Measurements from ENCODE around the gene ANKRD1.
"Not testable (repeated sequence)": the region's sequence is repeated elsewhere in the genome, so short reads cannot be mapped to it uniquely, and the experiment has no call there.

ANKRD1 gene

DNA sequence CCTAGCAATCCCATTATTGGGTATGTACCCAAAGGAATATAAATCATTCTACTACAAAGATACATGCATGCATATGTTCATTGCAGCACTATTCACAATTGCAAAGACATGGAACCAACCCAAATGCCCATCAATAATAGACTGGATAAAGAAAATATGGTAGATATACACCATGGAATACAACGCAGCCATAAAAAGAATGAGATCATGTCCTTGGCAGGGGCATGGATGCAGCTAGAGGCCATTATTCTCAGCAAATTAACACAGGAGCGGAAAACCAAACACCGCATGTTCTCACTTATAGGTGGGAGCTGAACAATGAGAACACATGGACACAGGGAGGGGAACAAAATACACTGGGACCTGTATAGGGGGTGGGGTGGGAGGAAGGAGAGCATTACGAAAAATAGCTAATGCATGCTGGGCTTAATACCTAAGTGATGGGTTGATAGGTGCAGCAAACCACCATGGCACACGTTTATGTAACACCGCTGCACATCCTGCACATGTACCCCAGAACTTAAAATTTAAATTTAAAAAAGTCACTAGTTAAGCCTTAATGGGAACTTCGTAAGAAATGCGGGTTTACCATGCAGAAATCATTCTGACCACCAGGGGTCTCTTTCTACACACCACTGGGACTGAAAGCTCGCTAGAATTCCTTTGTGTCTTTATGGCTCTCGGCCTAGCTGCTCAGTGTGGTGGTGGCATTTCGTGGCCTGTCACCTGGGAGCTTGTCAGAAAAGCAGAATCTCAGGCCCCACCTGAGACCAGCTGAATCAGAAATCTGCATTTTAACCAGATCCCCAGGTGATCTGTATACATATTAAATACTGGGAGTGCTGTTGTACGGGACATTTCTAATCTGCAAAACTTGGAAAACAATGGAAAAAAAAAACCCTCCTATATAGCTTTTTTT, 9.5 kb downstream of the ANKRD1 start:
- no peak for DNase-seq

DNA sequence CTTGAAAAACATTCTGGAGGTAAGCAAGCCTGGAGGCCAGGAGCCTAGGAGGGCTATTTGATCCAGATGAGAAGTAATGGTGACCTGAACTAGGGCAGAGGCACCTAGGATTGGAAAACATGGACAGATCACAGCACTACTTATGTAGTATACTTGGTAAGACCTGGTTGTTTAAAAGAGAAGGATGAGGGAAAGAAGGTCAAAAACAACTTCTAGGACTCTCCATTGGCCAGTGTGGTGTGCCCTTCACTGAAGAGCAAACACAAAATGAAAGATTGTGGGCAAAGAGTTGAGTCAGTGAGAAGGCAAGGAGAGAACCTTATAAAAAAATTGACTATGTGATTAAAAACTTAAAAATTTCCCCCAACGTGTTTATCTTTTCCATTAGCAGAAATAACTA, 14.3 kb downstream of the ANKRD1 start:
- no peak for DNase-seq

DNA sequence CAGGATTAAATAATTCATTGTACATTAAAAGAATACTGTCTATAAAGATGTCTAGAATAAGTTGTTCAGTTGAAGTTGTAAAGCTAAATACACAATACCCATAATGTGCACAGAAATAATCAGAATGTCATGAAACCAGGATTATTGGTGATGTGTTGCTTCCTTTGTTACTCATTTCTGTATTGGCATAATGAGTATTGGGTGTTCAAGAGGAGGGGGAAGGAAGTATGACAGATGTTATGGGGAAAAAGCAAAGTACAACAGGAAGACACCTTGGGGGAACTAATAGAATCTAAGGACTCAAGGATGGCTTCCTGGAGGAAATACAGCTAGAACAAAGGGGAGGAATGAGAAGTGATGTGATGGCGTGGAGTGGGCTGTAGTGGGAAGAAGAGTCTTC, 15.0 kb downstream of the ANKRD1 start:
- DNase-seq, result no peak

DNA sequence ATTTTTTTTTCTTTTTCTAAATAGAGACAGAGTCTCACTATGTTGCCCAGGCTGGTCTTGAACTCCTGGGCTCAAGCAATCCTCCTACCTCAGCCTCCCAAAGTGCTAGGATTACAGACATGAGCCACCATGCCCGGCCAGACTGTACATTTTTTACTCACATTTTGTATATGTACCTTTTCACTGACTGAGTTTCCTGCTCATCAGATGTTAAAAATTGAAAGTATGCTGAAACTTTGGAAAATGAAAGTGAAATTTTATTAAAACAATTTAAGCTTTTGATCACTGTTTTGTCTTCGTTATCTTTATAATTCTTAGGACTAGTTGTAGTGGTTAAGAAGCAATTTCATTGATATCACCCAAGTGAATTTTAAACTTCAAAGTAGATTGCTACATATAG, 24.0 kb downstream of the ANKRD1 start:
- DNase-seq, result not testable (repeated sequence)

DNA sequence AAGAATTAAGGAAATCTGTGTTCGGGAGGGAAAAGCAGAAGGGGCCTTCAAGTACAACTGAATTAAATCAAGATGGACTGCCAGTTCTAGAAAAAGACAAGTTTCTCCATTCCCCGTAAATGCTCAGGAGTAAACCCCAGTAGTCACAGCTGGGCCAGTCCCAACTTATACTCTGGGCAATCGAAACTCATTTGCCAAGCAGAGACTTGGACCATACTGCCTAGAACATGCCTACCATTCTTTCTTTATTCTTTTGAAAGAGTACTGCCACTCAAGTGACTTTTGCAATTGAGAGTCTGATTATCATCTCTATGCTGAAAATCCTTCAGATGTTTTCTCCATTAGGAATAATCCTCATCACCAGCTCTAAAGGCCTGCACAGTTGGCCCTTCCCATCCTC, 27.7 kb downstream of the ANKRD1 start:
- no peak for DNase-seq

DNA sequence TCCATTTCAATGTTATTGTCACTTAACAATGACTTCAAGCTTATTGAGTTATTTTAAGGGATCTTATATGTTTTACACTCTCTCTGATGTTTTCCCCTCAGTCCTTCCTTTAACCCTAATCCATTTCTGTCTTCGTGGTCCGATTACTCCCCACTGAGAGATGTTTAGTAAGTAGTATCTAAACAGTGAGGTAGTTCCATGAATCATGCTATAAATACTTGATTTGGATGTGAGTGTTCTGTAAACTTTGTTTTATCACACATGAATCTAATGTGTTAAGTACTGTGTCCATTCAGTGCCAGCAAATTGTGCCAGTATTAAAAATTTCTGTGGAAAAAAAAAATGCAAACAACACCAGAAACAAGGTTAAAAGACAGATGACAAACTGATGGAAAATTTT, 30.5 kb downstream of the ANKRD1 start:
- no peak for DNase-seq

DNA sequence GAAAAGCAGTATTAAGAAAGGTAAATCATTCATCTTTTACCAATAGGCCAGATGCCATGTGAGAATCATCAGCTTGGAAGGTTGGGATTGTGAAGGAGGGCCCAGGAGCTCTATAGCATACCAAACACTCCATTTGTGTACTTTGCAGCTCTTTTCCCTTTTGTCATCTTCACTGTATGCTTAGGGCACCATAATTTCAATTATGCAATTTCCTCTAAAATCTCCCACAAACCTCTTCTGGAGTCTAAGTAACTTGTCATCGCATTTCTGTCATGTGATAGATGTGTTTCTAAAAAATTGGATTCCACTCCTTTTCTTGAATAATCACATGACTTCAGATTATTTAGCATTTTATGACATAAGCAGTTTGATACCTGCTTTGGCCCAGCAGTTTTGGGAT, 31.3 kb downstream of the ANKRD1 start:
- DNase-seq, result no peak

DNA sequence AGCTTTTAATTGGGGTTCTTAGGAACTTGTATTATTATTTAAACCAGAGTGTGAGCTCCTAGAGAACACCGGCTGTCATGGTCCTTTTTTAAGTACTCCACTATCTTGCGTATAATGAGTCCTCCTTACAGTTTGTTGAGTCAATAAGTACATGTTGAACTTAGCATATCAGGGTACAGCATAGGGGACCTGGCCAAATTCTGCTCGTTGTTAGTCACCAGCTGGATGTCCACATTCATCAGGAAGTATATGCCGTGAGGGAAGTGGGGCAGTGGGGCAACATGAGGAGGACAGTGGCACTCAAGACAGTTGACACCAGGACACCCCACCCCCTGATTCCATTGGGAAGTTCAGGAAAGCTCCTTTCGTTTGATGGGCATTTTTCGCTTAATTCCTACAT, 32.5 kb downstream of the ANKRD1 start:
- DNase-seq, result no peak

DNA sequence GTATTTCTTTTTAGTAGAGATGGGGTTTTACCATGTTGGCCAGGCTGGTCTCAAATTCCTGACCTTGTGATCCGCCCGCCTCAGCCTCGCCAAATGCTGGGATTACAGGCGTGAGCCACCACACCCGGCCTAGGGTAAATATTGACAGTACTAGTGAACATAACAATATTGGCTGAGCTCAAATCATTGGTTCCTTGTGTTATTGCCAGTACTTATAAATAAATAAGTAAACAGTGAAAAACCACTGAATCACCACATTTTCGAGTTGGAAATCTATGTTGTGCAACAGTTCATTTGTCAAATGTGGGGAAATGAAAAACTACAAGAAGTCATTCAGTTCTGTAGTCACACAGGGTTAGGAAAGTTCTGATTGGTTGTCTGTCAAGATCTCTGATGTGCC, 33.3 kb downstream of the ANKRD1 start:
- no peak for DNase-seq

DNA sequence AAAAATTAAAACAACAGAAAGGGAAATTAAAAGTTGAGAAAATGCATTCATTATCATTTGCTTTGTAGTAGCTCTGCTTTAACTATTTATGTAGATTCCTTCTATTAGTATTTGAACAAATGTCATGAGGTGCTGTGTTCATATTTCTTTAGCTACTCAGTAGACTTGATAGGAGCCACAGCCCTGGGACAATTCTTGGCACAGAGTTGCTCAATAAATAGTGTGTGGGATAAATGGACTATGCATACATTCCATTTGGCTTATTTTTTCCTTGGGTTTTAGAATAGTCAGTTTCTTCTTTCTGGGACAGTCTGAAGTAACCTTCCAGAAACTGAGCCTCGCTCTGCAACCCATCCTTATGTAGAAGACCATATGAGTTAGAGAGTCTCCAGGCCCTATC, 35.7 kb downstream of the ANKRD1 start:
- no peak for DNase-seq

DNA sequence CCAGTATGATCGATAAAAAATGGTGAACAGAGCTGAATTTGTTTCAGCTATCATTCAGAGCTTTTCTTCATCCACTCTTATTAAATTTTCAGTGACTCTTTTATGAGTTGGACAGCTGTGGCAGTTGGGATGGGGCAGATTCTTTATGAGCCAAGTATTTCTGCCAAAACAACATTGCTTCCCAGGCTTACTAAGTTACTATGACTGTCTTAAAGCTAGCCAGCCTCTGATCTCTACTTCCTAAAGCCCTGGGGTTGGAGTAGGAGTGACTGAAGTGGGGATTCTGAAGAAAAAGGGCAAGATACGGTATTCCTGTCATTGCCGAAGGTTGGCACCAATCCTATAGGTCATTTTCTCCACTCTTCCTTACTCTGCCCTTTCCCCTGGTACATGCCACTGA, 36.5 kb downstream of the ANKRD1 start:
- DNase-seq, result no peak

DNA sequence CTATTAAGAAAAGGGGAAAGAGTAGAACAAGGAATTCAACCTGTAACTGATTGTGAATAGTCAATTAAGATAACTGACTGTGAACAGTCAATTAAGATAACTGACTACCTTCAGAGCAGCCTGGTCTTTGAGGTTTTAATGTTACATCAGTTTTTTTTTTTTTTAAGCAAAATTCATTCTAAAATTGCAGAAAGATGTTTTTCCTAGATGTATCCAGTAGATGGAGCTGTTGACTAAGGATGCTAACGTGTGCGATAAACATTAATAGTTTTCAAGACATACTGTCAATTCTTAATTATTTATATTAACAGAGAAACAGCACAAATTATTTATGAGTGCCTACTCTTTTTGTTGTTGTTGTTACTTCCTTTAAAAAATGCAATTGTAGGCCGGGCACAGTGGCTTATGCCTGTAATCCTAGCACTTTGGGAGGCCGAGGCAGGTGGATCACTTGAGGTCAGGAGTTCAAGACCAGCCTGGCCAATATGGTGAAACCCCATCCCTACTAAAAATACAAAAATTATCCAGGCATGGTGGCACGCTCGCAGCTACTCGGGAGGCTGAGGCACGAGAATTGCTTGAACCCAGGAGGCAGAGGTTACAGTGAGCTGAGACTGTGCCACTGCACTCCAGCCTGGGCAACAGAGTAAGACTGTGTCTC, 40.7 kb downstream of the ANKRD1 start:
- not testable (repeated sequence) for DNase-seq

DNA sequence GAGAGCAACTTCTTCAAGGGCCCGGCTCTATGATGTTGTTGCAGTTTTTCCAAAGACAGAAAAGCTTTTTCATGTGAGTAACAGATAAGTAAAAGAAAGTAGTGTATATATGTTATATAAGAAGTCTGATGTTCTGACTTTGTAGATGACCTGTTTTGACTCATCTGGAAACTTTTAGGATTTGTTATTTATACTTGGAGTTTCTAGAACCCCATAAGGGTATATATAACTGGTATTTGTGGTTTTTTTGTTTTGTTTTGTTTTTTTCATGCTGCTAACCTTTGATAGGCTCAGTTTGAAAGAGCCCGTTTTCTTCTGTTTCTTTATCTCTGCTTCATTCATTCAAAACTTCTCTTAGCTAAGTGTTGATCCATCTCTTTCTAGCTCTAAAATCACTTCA, 41.8 kb downstream of the ANKRD1 start:
- no peak for DNase-seq

DNA sequence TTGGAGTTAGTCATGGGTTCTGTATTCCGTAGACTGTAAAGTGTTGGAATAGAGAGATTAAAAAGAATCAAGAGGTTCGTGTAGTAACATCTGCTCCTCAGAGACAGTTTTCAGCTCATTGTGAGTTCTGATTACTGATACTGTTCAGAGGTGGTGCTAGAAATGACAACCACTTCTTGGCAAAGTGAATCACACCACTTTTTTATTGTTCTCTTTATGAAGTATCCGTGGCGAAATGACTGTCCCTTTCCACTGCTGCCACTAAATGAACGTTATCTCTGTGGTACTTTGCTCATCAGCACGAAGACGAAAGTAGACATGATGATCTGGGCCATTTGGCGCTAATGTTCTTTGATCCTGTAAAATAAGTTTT, 48.3 kb downstream of the ANKRD1 start:
- DNase-seq, result no peak

DNA sequence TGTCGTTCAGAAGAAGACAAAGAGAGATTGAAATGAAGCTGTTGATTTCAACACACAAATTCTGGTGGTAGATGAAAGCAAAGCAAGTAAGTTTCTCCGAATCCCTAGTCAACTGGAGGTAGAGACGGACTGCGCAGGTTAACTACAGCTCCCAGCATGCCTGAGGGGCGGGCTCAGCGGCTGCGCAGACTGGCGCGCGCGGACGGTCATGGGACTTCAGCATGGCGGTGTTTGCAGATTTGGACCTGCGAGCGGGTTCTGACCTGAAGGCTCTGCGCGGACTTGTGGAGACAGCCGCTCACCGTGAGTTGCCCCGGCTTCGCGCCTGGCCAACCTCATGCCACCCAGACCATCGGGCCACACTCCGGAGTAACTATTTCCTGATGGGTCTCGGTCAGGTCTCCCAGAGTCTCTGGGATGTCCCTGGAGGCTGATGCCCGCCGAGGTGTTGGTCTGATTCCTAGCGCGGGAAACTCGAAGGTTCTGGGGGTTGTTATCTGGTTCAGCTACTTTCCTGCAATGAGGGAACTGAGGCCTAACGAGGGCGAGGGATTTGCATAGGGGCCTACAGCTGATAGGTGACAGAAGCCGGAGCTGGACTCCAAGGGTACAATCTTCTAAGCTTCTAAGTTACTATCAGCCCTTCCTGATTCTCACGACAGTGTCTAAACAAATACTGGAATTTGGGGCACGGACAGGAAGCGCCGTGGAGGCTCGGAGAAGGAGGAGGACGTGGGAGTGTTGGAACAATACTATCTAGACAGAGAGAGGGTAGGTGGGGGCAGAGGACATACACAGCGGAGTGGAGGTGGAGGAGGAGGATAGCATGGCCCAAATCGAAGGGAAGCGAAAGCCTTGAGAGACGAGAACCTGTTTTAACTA, 48.9 kb downstream of the ANKRD1 start, which contains the start of gene RPP30:
Gene RPP30, plus strand, starts transcription at position 209 of the 882 bp plus-strand sequence. Its CDS starts 13 bp downstream, at position 222.
- DNase-seq, result peak; percentile 0

DNA sequence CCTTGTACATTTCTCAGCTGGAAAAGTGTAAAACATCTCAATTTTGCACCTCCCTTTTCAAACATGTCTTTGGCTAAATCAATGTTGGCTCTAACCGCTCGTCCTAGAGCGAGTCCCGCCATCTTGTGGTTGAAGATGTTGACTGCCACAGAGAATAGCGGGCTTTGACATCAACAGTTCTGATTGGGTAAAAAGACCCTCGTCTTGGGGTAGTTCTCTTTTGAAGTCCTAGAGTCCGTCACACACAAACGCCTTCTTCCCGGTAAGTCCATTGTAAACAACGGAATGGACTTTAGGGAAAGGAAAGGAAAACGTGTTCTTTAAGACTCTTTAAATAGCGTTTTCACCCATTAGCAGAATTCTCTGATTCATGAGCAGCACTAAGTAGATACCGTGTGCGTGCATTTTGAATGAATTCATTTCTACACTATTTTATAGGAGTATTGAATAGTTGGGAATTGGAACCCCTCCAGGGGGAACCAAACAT, 49.6 kb downstream of the ANKRD1 start:
- DNase-seq, result peak; percentile 9

DNA sequence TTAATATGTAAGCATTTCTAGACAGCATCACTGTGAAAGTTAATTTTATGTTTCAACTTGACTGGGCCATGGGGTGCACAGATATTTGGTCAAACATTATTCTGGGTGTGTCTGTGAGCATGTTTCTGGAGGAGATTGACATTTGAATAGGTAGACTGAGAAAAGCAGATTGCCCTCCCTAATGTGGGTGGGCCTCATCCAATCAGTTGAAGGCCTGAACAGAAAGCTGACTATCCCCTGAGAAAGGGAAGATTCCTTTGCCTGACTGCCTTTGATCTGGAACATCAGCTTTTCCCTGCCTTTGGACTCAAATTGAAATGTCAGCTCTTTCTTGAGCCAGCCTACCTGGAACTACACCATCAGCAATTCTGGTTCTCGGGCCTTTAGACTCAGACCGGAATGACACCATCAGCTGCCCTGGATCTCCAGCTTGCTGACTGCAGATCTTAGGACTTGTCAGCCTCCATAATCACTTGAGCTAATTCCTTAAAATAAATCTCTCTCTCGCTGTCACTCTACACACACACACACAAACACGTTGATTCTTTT, 54.8 kb downstream of the ANKRD1 start:
- DNase-seq, result no peak

DNA sequence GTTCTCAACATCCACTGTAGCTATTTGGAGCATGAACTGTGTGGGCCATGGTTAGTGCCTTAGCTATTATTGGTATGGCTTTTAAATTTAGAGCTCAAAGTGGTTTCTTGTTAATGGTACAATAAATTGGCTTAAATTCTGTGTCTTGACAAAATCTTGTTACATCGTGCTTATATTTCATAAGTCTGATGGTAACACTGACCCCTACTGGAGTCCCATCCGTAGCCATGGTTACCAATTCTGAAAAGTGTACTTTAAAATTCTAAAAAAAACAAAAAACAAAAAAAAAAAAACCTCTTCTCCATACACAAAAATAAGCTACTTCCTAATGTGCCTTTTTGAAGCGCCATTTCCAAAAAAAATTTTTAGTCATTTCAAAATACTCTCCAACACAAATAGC, 55.5 kb downstream of the ANKRD1 start:
- no peak for DNase-seq

DNA sequence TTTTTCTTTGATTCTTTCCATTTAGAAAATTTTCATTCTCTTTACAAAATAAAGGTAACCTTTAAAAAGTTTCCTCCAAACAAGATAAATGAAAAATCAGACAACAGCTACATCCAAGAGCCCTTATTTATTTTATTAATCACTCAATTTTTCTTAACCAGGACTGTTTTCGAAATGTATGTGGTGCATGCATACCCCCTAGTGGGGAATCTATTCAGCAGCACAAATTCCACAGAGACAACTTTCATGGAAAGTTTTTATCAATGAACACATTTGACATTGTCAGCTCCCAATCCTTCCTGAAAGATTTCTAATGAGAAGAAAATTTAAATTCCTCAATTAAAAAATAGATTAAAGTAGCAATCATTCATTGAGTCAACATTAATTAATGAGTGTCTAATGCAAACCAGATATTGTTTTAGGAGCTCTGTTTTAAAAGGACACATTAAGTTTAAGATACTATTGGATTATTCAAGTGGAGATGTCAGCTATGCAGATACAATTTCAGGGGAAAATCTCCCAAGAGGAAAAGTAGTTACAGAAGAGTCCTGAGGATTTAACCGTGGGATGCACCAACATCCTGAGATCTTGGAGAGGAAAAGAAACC, 57.9 kb downstream of the ANKRD1 start:
- no peak for DNase-seq

All from SIG-M5 (cell line).